DOHH2 (cell line): Measurements from ENCODE around the gene ANKZF1.

ENCODE experiments used
- H3F3A ChIP-seq: fragments of 200-600 bp; sonication (generic), shearing (Covaris generic); 2 replicates; pipeline ENCODE4 v1.6.0; 2016; ENCODE audit warnings: antibody characterized with exemption, mild to moderate bottlenecking; ENCODE audit not compliant: control insufficient read depth, insufficient read depth
- H3K27ac ChIP-seq: fragments of 200-600 bp; sonication (generic); 2 replicates; pipeline ENCODE4 v1.5.1; 2014; ENCODE audit warnings: low read depth, mild to moderate bottlenecking, low read length, moderate library complexity
- H3K27me3 ChIP-seq: fragments of 200-600 bp; sonication (generic); 2 replicates; pipeline ENCODE4 v1.6.1; 2014; ENCODE audit warnings: mild to moderate bottlenecking, low read length, mixed read lengths; ENCODE audit not compliant: control insufficient read depth
- H3K36me3 ChIP-seq: fragments of 200-600 bp; sonication (generic); 2 replicates; pipeline ENCODE4 v1.6.1; 2014; ENCODE audit warnings: mild to moderate bottlenecking, low read length, moderate library complexity, mixed read lengths; ENCODE audit not compliant: control insufficient read depth
- H3K4me1 ChIP-seq: fragments of 200-600 bp; sonication (generic); 2 replicates; pipeline ENCODE4 v1.6.1; 2014; ENCODE audit warnings: mild to moderate bottlenecking, low read length, mixed read lengths; ENCODE audit not compliant: control insufficient read depth
- H3K4me2 ChIP-seq: fragments of 200-600 bp; sonication (generic); 2 replicates; pipeline ENCODE4 v1.6.0; 2014; ENCODE audit warnings: mild to moderate bottlenecking, low read length, moderate library complexity
- H3K4me3 ChIP-seq: fragments of 200-600 bp; sonication (generic); 2 replicates; pipeline ENCODE4 v1.5.1; 2014; ENCODE audit warnings: mild to moderate bottlenecking, low read length, mixed read lengths
- H3K79me2 ChIP-seq: fragments of 200-600 bp; sonication (generic); 2 replicates; pipeline ENCODE4 v1.6.1; 2014; ENCODE audit warnings: mild to moderate bottlenecking, low read length, mixed read lengths; ENCODE audit not compliant: control insufficient read depth
- H3K9me2 ChIP-seq: fragments of 200-600 bp; sonication (generic); replicated peaks from 2 replicates; pipeline ENCODE4 v1.6.1; 2014; ENCODE audit warnings: mild to moderate bottlenecking, low read length, mixed read lengths; ENCODE audit not compliant: control insufficient read depth
- H3K9me3 ChIP-seq: fragments of 200-600 bp; sonication (generic); 2 replicates; pipeline ENCODE4 v1.6.1; 2014; ENCODE audit warnings: antibody characterized with exemption, low read length, mixed read lengths; ENCODE audit not compliant: control insufficient read depth, insufficient read depth
- H4K20me1 ChIP-seq: fragments of 200-600 bp; sonication (generic); 2 replicates; pipeline ENCODE4 v1.6.0; 2014; ENCODE audit warnings: low read depth, mild to moderate bottlenecking, antibody characterized with exemption, low read length, moderate library complexity; ENCODE audit not compliant: control insufficient read depth, insufficient read depth
- EZH2phosphoT487 ChIP-seq: fragments of 200-600 bp; sonication (generic); IDR thresholded peaks from 2 replicates; pipeline ENCODE4 v1.6.1; 2017; ENCODE audit warnings: borderline replicate concordance, mild to moderate bottlenecking, antibody characterized with exemption, low read length, moderate library complexity, mixed read lengths
- TF ChIP-seq, protein P1 (sequence below): fragments of 200-600 bp; sonication (generic); IDR thresholded peaks from one replicate; pipeline ENCODE4 v1.5.1; 2014; ENCODE audit warnings: antibody characterized with exemption, mild to moderate bottlenecking, low read depth, low read length; ENCODE audit not compliant: poor library complexity, severe bottlenecking

ANKZF1 gene

GRCh38 chr2:219268294-219268693 lies 38.7 kb downstream of the ANKZF1 start:
- no peak overlapping the region for H3K4me2 ChIP-seq
- no peaks in the 10 kb centered on the region for H3K9me2 ChIP-seq
- H3K9me3 ChIP-seq, result no peaks in the 10 kb centered on the region
- H3K27ac ChIP-seq, result no peak overlapping the region
- no peaks in the 10 kb centered on the region for H3K36me3 ChIP-seq
- H3K4me1 ChIP-seq, result no peaks in the 10 kb centered on the region
- 0 out of 2 replicates have a peak, but pooled peaks cover 3% of the 10 kb centered on the region for H3K27me3 ChIP-seq
- TF ChIP-seq, protein P1, sequence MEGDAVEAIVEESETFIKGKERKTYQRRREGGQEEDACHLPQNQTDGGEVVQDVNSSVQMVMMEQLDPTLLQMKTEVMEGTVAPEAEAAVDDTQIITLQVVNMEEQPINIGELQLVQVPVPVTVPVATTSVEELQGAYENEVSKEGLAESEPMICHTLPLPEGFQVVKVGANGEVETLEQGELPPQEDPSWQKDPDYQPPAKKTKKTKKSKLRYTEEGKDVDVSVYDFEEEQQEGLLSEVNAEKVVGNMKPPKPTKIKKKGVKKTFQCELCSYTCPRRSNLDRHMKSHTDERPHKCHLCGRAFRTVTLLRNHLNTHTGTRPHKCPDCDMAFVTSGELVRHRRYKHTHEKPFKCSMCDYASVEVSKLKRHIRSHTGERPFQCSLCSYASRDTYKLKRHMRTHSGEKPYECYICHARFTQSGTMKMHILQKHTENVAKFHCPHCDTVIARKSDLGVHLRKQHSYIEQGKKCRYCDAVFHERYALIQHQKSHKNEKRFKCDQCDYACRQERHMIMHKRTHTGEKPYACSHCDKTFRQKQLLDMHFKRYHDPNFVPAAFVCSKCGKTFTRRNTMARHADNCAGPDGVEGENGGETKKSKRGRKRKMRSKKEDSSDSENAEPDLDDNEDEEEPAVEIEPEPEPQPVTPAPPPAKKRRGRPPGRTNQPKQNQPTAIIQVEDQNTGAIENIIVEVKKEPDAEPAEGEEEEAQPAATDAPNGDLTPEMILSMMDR, result no peak
- TF ChIP-seq EZH2phosphoT487, result no peak
- no peaks in the 10 kb centered on the region for H3F3A ChIP-seq
- H4K20me1 ChIP-seq, result no peaks in the 10 kb centered on the region
- no peaks in the 10 kb centered on the region for H3K79me2 ChIP-seq
- H3K4me3 ChIP-seq, result no peak overlapping the region

DNA sequence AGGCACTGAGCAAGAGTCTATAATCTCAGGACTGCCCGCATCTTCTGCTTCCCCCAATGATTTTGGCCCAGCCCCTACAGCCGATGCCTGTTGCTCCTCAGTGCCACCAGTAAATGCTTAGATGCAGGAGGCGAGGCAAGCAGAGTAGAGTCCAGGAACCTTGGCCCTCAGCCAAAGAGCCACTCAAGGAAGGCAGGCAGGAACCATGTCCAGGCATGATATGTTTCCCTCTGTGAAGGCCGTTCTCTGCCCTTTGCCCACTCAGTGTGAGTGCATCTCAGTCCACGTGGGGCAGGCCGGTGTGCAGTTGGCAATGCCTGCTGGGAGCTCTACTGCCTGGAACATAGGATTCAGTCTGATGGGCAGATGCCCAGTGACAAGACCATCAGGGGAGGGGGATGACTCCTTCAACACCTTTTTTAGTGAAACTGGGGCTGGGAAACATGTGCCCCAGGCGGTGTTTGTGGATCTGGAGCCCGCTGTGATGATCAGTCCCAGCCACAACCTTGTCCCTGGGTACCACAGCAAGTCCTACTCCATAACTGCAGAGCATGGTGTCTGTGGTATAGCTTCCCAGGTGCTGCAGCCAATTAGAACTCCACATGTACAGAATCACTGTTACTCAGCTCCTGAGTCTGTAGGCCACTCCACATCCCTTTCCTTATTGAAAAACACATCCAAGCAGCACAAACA lies 39.9 kb downstream of the ANKZF1 start:
- Histone ChIP-seq H3K27me3 (0 out of 2 replicates have a peak, but pooled peaks cover 3% of the 10 kb centered on the region), H3F3A (no peaks in the 10 kb centered on the region), H3K27ac (no peak overlapping the region), H3K4me1 (no peaks in the 10 kb centered on the region), H3K4me3 (no peak overlapping the region), H3K4me2 (no peak overlapping the region), H3K9me2 (no peaks in the 10 kb centered on the region), H3K9me3 (no peaks in the 10 kb centered on the region), H3K36me3 (no peaks in the 10 kb centered on the region), H4K20me1 (no peaks in the 10 kb centered on the region), H3K79me2 (no peaks in the 10 kb centered on the region)
- TF ChIP-seq, protein P1, result no peak
- TF ChIP-seq EZH2phosphoT487, result no peak

GRCh38 chr2:219270055-219270372 lies 40.4 kb downstream of the ANKZF1 start:
- no peak overlapping the region for H3K27ac ChIP-seq
- TF ChIP-seq, protein P1, result no peak
- TF ChIP-seq EZH2phosphoT487, result no peak
- no peaks in the 10 kb centered on the region for H4K20me1 ChIP-seq
- H3K9me3 ChIP-seq, result no peaks in the 10 kb centered on the region
- no peaks in the 10 kb centered on the region for H3K4me1 ChIP-seq
- H3K36me3 ChIP-seq, result no peaks in the 10 kb centered on the region
- H3F3A ChIP-seq, result no peaks in the 10 kb centered on the region
- no peaks in the 10 kb centered on the region for H3K9me2 ChIP-seq
- no peaks in the 10 kb centered on the region for H3K79me2 ChIP-seq
- H3K4me3 ChIP-seq, result no peak overlapping the region
- no peak overlapping the region for H3K4me2 ChIP-seq
- H3K27me3 ChIP-seq, result 0 out of 2 replicates have a peak, but pooled peaks cover 3% of the 10 kb centered on the region
